KMS-11 (cell line): ENCODE measurements around the gene FADS6.

ENCODE experiments used
- H2AFZ ChIP-seq: fragments of 200-600 bp; sonication (generic); 2 replicates; pipeline ENCODE4 v1.6.1; 2016; ENCODE audit warnings: antibody characterized with exemption, mixed run types, low read depth
- H3K27ac ChIP-seq: fragments of 200-600 bp; sonication (generic); 2 replicates; pipeline ENCODE4 v1.6.1; 2016; ENCODE audit warnings: mild to moderate bottlenecking, mixed run types
- H3K27me3 ChIP-seq: fragments of 200-600 bp; sonication (generic); 2 replicates; pipeline ENCODE4 v1.6.1; 2017; ENCODE audit warnings: mild to moderate bottlenecking, low read depth, mixed run types, moderate library complexity; ENCODE audit not compliant: insufficient read depth
- H3K36me3 ChIP-seq: fragments of 200-600 bp; sonication (generic); 2 replicates; pipeline ENCODE4 v1.6.1; 2017; ENCODE audit warnings: mild to moderate bottlenecking, mixed run types; ENCODE audit not compliant: insufficient read depth
- H3K4me1 ChIP-seq: fragments of 200-600 bp; sonication (generic); 2 replicates; pipeline ENCODE4 v1.6.1; 2016; ENCODE audit warnings: mild to moderate bottlenecking, low read depth, mixed run types; ENCODE audit not compliant: poor library complexity, severe bottlenecking
- H3K4me2 ChIP-seq: fragments of 200-600 bp; sonication (generic); 2 replicates; pipeline ENCODE4 v1.7.0; 2016; ENCODE audit warnings: mild to moderate bottlenecking, mixed run types
- H3K4me3 ChIP-seq: fragments of 200-600 bp; sonication (generic); IDR thresholded peaks from 2 replicates; pipeline ENCODE4 v1.6.1; 2017; ENCODE audit warnings: low read depth, low read length, mixed read lengths; ENCODE audit not compliant: insufficient read depth
- H3K79me2 ChIP-seq: fragments of 200-600 bp; sonication (generic); 2 replicates; pipeline ENCODE4 v1.6.1; 2016; ENCODE audit warnings: low read depth, mixed run types; ENCODE audit not compliant: insufficient read depth
- H3K9ac ChIP-seq: fragments of 200-600 bp; sonication (generic); 2 replicates; pipeline ENCODE4 v1.6.1; 2016; ENCODE audit warnings: mild to moderate bottlenecking, mixed run types
- H4K20me1 ChIP-seq: fragments of 200-600 bp; sonication (generic); 2 replicates; pipeline ENCODE4 v1.6.1; 2016; ENCODE audit warnings: mild to moderate bottlenecking, mixed run types; ENCODE audit not compliant: insufficient read depth
- TF ChIP-seq, protein P1 (sequence below): fragments of 200-600 bp; sonication (generic); conservative IDR thresholded peaks from 2 replicates; pipeline ENCODE4 v1.6.1; 2017; ENCODE audit warnings: low read depth, mild to moderate bottlenecking, antibody characterized with exemption, low read length, moderate library complexity, mixed read lengths

The FADS6 gene

DNA sequence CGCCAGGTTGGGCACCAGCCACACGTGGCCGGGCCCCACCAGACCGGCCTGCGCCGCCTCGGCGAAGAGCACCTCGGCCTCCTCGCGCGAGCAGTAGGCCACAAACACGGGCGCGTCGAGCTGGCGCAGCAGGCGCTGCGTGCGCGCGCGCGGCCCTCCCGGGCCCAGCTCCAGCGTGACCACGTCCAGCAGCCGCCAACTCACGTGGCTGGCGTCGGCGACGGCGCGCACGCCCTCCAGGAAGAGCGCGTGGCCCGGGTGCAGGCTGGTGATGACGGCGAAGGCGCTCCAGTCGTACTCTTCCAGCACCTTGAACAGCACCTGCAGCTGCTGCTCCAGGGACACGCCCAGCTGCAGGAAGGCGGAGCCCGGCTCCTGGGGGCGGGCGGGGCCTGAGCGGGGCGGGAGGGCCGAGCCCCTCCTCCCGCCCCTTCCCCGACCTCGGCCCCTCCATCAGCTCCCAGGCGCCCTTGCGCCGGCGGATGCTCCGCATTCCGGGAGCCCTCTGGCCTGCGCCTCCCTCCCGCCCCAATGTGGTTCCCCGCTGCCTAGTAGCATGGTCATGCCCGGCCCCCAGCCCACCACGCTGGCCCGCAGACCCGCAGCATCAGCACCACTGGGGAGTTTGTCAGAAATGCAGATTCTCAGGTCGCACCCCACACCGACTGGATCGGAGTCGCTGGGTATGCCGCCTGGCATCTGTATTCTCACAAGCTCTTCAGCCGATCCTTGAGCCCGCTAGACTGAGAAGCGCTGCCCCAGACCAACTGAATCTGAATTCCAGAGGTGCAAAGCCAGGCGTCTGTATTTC lies 41.0 kb downstream of the FADS6 start:
- no peaks in the 10 kb centered on the region for H3K4me1 ChIP-seq
- H3K79me2 ChIP-seq, result no peaks in the 10 kb centered on the region
- peaks cover 53% of the 10 kb centered on the region for H3K27me3 ChIP-seq
- H3K4me3 ChIP-seq, result no peak overlapping the region
- H3K36me3 ChIP-seq, result no peaks in the 10 kb centered on the region
- no peaks in the 10 kb centered on the region for H4K20me1 ChIP-seq
- no peak overlapping the region for H2AFZ ChIP-seq
- H3K9ac ChIP-seq, result no peak overlapping the region
- no peak overlapping the region for H3K4me2 ChIP-seq
- no peak overlapping the region for H3K27ac ChIP-seq
- TF ChIP-seq, protein P1, sequence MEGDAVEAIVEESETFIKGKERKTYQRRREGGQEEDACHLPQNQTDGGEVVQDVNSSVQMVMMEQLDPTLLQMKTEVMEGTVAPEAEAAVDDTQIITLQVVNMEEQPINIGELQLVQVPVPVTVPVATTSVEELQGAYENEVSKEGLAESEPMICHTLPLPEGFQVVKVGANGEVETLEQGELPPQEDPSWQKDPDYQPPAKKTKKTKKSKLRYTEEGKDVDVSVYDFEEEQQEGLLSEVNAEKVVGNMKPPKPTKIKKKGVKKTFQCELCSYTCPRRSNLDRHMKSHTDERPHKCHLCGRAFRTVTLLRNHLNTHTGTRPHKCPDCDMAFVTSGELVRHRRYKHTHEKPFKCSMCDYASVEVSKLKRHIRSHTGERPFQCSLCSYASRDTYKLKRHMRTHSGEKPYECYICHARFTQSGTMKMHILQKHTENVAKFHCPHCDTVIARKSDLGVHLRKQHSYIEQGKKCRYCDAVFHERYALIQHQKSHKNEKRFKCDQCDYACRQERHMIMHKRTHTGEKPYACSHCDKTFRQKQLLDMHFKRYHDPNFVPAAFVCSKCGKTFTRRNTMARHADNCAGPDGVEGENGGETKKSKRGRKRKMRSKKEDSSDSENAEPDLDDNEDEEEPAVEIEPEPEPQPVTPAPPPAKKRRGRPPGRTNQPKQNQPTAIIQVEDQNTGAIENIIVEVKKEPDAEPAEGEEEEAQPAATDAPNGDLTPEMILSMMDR, result no peak

DNA sequence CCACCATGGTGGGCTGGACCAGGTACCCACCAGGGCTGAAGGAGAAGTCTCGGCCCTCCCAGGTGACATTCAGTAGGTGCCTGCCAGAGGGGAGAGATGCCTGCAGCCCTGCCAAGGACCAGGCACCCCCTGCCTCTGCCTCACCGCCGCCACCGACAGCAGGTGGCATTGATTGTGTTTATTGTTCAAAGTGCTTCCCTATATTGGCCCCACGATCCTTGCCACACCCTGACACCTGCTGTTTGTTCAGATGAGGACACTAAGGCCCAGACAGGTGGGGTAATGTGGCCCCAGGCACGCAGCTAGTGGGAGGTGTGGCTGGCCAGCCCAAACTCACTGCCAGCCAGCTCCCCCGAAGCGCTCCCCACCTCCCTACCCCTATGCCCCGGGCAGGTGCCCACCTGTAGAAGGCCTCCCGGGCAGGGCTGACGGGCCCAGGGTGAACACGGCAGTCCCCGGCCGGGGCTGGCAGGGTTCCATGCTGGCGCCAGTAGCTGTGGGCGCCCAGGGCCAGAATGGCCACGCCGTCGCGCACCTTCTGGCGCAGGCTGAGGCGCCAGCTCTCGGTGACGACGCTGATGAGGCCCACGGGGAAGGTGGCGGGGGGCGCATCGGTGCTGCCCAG lies 41.7 kb downstream of the FADS6 start:
- H3K79me2 ChIP-seq, result no peaks in the 10 kb centered on the region
- no peak overlapping the region for H3K4me3 ChIP-seq
- H4K20me1 ChIP-seq, result no peaks in the 10 kb centered on the region
- H3K4me2 ChIP-seq, result no peak overlapping the region
- peaks cover 49% of the 10 kb centered on the region for H3K27me3 ChIP-seq
- no peak overlapping the region for H3K9ac ChIP-seq
- H3K27ac ChIP-seq, result no peak overlapping the region
- H3K4me1 ChIP-seq, result no peaks in the 10 kb centered on the region
- no peak overlapping the region for H2AFZ ChIP-seq
- no peaks in the 10 kb centered on the region for H3K36me3 ChIP-seq
- TF ChIP-seq, protein P1, result no peak

DNA sequence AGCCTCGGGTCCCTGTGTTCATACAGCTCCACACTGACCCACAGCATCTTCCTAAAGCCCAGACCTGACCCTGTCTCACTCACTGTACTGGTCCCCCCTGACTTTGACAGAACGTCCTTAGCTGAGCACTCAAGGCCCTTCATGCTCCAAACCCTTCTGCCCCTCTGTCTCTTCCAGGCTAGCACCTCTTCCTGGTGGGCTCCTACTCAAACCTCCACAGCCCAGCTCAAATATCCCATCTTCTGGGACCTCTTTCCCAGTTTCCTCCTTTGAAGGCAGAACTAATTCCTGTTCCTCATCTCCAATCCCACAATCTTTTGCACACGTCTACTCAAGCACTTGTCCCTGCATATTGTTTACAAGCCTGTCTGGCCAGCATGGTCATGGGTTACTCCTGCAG lies 42.5 kb downstream of the FADS6 start:
- H3K36me3 ChIP-seq, result no peaks in the 10 kb centered on the region
- no peak overlapping the region for H3K4me2 ChIP-seq
- peaks cover 44% of the 10 kb centered on the region for H3K27me3 ChIP-seq
- no peak overlapping the region for H3K27ac ChIP-seq
- no peak overlapping the region for H2AFZ ChIP-seq
- H4K20me1 ChIP-seq, result no peaks in the 10 kb centered on the region
- no peaks in the 10 kb centered on the region for H3K79me2 ChIP-seq
- H3K4me3 ChIP-seq, result no peak overlapping the region
- no peak overlapping the region for H3K9ac ChIP-seq
- no peaks in the 10 kb centered on the region for H3K4me1 ChIP-seq
- TF ChIP-seq, protein P1, result no peak

DNA sequence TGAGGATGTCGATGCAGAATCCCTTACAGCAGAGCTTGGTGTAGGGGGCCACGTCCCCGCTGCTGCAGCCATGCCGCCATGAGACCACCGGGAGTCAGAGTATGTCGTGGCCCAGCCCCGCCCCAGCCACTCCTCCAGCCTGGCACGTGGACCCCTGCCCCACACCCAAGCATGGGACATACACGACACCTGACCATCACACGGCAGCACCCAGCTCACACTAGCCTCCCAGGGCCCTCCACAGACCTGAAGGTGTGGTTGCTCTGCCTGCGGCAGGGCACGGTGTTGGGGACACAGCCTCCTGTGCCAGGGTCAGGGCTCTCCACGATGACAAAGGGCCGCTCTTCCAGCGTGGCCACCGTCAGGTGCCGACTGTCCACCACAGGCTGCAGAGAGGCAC lies 43.1 kb downstream of the FADS6 start:
- H3K36me3 ChIP-seq, result no peaks in the 10 kb centered on the region
- H2AFZ ChIP-seq, result no peak overlapping the region
- H4K20me1 ChIP-seq, result no peaks in the 10 kb centered on the region
- no peaks in the 10 kb centered on the region for H3K79me2 ChIP-seq
- no peak overlapping the region for H3K27ac ChIP-seq
- TF ChIP-seq, protein P1, result no peak
- no peak overlapping the region for H3K4me2 ChIP-seq
- no peak overlapping the region for H3K9ac ChIP-seq
- no peak overlapping the region for H3K4me3 ChIP-seq
- no peaks in the 10 kb centered on the region for H3K4me1 ChIP-seq
- H3K27me3 ChIP-seq, result peaks cover 38% of the 10 kb centered on the region
